OCI-LY1 (cell line): Measurements from ENCODE around the gene ZNF609.

Experiments
- CTCF ChIP-seq: fragments of 200-600 bp; sonication (generic), shearing (Covaris generic); IDR thresholded peaks from 2 replicates; pipeline ENCODE4 v1.5.1; 2017; ENCODE audit warnings: mild to moderate bottlenecking, antibody characterized with exemption, low read length, moderate library complexity, mixed read lengths
- EZH2 ChIP-seq: fragments of 200-600 bp; sonication (generic), shearing (Covaris generic); IDR thresholded peaks from 2 replicates; pipeline ENCODE4 v1.8.0; 2017; ENCODE audit warnings: borderline replicate concordance, mixed run types, mild to moderate bottlenecking, antibody characterized with exemption, low read length, moderate library complexity, mixed read lengths

- TF ChIP-seq CTCF, result no peak
- TF ChIP-seq EZH2, result no peak
These were observed 231.7 kb downstream of the ZNF609 start for GRCh38 chr15:64691896-64692565.
